ENCODE measurements around the gene JAZF1. TPM values are rescaled to one million over a fixed set of nuclear protein-coding genes. Genes with fewer than 3 reads are reported as not detected.

JAZF1 gene
- total RNA-seq, 1 donor from 2014 or later = 5.4 TPM

GRCh38 chr7:27995228-27995627 lies 185.4 kb downstream of the JAZF1 start:
- DNase-seq (ENCODE audit: low spot score) (no peak), ATAC-seq (no peak)

GRCh38 chr7:27994639-27995038 lies 186.0 kb downstream of the JAZF1 start:
- ATAC-seq = no peak
- DNase-seq (ENCODE audit: low spot score) = no peak

DNA sequence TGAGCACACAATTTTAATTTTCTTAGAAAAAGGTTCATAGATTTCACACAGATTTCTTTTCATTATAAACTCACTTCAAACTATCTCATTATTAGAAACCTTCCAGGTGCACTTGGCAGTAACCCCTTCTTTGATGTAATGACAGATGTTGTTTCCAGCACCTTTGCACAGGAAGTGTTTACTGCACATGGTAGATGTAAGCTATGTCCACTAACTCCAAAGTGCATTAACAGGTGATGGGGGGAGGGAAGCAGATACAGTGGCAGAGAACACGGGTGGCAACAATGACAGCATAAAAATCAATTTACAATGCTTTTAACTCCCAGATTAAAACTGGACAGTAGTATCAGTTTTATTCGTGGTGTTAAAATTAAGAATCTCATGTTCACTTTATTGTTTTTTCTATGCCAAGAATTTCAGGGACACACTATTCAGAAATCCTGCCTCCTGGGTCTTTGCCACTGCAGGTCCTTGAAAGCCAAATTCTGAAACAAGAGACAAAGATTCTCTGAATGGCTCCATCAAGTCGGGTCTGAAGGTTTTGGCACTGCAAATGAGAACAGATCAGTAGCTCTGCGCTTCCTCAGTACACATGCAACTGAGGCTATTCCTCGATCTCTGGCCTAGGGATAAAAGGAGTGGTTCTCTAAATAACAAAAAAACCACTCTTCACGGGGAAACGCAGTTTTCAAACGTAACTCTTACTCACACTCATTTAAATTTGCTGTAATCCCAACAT lies 187.7 kb downstream of the JAZF1 start:
- ATAC-seq (peak; percentile 63), DNase-seq (ENCODE audit: low spot score) (no peak)

DNA sequence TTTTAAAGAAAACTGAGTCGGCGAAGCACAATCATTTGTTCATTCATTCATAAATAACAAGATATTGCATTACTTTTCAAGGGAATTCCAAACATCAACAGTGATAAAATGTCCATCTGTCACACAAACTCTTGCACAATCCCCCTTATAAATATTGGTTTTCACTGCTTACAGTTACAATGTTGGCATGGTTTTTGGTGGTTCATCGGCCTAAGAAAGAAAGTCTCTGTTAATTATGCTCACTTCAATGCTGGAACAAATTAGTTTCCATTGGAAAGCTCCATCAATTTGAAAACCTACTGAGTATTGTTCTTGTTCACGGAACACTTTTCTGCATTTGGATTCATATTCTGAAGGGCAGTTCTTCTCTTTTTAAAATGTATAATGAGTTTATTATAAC lies 188.5 kb downstream of the JAZF1 start:
- no peak for DNase-seq (ENCODE audit: low spot score)
- ATAC-seq = peak; percentile 34

DNA sequence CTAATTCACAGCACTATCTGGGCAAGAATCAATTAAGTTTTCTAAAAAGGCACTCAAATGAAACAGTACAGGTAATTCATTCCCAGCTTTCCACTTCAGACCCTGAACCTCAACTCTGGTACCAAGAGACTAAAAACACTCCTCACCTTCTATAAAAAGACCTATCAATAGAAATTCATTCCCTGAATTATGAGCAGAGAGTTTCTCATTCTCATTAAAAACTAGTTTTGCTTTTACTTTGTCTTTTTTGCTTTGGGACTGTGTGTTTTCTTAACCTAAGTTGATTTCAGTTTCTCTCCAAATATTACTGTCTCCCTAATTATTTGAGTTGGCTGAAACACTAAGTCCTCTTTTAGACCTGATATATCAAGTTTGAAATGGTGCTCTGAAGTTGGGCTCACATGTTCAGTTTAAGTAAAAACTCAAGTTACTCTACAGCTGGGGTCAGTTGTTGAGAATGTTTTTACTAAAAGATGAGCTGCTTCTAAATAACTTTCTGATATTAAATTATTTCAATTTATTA lies 189.5 kb downstream of the JAZF1 start:
- no peak for DNase-seq (ENCODE audit: low spot score)
- peak; percentile 77 for ATAC-seq

- ATAC-seq (no peak), DNase-seq (ENCODE audit: low spot score) (no peak)
These were observed 204.1 kb downstream of the JAZF1 start for GRCh38 chr7:27976531-27976930.

DNA sequence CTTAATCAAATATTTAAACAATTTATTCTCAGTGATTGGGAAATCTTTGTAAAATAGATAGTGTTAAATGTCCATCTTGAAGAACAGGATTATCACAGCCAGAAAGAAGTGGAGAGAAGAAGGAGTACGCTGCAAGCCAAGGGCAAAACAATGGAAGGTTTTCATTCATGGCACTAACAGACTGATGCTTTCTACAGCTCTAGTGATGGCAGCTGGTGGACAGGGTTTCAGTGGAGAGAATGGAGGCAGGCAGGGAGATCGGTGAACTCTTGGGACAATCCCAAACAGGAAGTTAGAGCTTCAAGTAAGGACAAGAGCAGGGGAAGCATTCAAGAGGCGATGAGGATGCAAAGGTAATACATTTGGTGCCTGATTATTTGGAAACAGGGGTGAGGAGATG lies 207.0 kb downstream of the JAZF1 start:
- DNase-seq (ENCODE audit: low spot score) (no peak), ATAC-seq (no peak)

GRCh38 chr7:27972276-27972675 lies 208.3 kb downstream of the JAZF1 start:
- DNase-seq (ENCODE audit: low spot score) (no peak), ATAC-seq (no peak)

GRCh38 chr7:27971171-27971812 lies 209.3 kb downstream of the JAZF1 start:
- ATAC-seq = no peak
- DNase-seq (ENCODE audit: low spot score) = no peak

DNA sequence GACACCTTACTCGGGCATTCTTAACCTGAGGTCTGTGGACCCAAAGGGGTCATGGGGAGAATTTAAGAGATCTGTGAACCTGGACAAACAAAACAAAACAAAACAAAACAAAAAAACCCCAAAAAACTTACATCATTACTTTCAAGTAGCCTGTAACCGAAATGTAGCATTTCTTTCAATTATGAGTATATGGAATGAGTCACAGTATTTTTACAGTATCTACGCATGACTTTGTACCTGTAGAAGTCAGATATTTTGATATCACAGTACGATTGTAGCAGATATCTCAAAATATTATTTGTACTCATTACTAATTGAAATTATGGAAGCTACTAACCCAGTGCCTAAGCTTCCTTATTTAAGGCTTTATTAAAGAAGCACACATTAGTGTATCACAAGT lies 210.2 kb downstream of the JAZF1 start:
- DNase-seq (ENCODE audit: low spot score) (no peak), ATAC-seq (no peak)

DNA sequence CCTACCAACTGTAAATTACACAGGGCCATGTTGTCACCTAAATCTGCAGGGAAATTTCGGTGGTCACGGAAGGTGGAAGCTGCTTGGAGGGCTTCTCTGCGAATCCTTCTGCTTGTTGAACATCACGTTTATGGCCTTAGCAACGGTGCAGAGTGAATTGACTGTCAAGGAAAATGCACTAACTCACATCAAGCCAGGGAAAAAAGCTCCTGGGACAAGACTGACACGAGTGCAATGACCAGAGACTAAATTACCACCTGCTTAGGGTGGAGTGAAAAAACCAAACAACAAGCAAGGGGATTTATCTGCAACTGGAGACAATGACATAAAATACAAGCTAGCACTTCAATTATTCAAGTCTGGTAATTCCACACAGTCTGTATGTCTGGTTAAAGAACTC lies 211.2 kb downstream of the JAZF1 start:
- DNase-seq (ENCODE audit: low spot score) (no peak), ATAC-seq (no peak)

DNA sequence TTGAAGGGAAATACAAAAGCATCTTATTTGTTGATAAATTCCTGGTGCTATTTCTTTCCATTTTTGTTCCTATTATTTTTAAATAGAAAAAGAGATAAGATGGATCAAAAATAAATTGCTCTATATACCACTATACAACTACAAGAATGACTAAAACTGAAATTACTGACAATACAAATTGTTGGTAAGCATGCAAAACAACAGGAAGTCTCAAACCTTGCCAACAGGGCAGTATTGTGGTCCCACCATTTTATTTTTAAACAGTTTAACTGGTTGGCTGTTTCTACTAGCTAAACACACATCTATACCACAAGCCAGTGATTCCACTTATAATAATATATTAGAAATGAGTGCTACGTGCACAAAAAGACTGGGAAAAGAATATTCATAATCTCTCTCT lies 213.0 kb downstream of the JAZF1 start:
- DNase-seq (ENCODE audit: low spot score) (no peak), ATAC-seq (no peak)

- DNase-seq (ENCODE audit: low spot score) (no peak), ATAC-seq (no peak)
These were observed 214.3 kb downstream of the JAZF1 start for GRCh38 chr7:27966219-27966780.

GRCh38 chr7:27965650-27966049 lies 214.9 kb downstream of the JAZF1 start:
- no peak for DNase-seq (ENCODE audit: low spot score)
- ATAC-seq = no peak

GRCh38 chr7:27964820-27965219 lies 215.8 kb downstream of the JAZF1 start:
- no peak for ATAC-seq
- no peak for DNase-seq (ENCODE audit: low spot score)

DNA sequence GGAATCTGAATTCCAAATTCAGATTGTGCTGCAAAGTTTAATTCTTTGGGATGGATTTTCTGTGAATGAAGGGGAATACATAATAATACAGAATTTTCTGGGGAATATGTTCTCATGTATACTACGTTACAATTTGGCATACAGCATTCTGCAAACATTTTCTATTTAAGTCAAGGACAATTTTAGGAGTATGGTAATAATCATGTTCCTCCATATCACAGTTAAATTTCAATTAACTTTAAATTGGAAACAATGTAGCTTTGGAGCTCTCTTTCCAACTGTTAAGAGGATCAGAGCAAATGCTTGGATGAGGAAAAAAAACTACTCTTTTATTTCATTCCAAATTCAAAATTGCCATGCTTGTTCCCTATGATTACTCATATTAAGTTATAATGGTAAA lies 217.5 kb downstream of the JAZF1 start:
- DNase-seq (ENCODE audit: low spot score) (no peak), ATAC-seq (no peak)

- ATAC-seq = no peak
- no peak for DNase-seq (ENCODE audit: low spot score)
These were observed 218.3 kb downstream of the JAZF1 start for GRCh38 chr7:27962273-27962672.

GRCh38 chr7:27961255-27961654 lies 219.3 kb downstream of the JAZF1 start:
- DNase-seq (ENCODE audit: low spot score) (no peak), ATAC-seq (no peak)

DNA sequence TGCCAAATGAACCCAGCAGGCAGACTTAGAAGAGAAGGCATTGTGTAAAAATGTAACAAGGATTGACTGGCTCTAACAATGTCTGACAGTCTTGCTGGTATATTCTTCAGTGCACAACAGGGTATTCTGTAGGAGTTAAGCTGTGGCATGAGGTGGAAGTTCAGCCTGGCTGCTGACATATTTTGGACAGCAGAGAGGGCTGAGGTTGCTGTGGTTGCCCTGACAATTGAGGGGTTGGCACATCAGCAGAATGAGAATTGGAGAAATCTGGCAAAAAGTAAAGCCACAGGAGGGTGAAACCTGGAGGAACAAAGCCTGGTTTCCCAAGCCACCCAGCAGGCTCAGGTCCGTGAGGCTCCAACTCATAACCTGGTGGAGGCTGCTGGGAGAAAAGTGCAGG lies 220.2 kb downstream of the JAZF1 start:
- DNase-seq (ENCODE audit: low spot score) = no peak
- ATAC-seq = no peak

DNA sequence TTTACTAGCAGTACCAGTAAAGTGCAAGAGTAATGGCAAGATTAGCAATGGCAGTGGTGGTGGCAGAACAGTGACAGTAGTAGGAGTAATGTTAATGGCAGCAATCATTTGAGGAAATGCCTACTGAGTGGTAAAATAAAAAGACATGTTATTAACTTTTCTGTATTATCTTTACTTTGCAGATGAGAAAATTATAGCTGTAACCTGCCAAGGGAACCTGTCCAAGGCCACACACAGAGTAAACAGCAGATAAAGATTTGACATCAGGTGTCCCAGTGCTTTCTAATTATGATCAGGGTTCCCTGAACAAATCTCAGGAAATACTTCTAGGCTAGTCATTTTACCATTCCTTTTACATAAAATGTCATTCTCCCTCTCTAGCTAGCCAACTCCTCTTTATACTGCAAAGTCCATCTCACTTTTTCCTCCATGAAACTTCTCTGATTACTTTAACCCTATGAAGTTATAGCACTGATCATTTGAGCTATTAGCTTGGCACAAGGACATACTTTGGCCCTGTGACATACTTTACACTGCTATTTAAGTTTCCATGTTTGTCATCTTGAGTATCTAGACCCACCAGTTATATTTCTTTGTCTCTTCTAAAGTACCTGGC lies 221.6 kb downstream of the JAZF1 start:
- peak; percentile 53 for ATAC-seq
- DNase-seq (ENCODE audit: low spot score) = no peak

- ATAC-seq (no peak), DNase-seq (ENCODE audit: low spot score) (no peak)
These were observed 225.0 kb downstream of the JAZF1 start for GRCh38 chr7:27955596-27955995.

DNA sequence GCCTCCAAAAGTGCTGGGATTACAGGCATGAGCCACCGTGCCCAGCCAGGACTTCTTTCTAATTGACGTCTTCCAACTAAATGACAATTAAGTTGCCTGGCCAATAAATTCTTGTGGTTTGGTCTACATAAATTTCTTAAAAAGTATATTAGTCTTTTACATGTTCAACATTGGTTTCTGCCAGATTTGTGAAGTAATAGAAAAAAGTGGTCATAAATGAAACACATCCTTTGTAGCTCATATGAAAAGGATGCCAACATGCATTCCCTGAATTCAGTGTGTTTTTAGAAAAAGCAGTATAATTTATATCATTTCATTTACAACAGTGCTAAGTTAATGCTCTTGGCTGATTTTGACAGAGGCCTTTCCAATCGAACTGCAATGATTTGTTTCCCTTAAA lies 225.6 kb downstream of the JAZF1 start:
- no peak for ATAC-seq
- no peak for DNase-seq (ENCODE audit: low spot score)

Measured in left lobe of liver (tissue), 2 donors.